Kidney (tissue), 14 donors: Measurements from ENCODE around the gene MORN2. TPM values are rescaled to one million over a fixed set of nuclear protein-coding genes. Genes with fewer than 3 reads are reported as not detected.

Source experiments
- DNase-seq, 5 donors: peaks; one replicate each; pipeline ENCODE4 v3.0.0-alpha.2; 2013 to 2020
- FAIRE-seq: peaks from 2 replicates; lab custom pipeline; 2012; peaks lifted over from hg19 to GRCh38; lab: Jason Lieb, UNC
- H3K27ac ChIP-seq, 2 donors: one replicate each; pipeline ENCODE4 v1.7.0; 2013; ENCODE audit warnings: low read depth in 2 of 2, low read length in 2 of 2, inconsistent platforms in 1 of 2
- H3K27me3 ChIP-seq: one replicate; pipeline ENCODE4 v1.7.1; 2013; ENCODE audit warnings: low read length, inconsistent platforms; ENCODE audit not compliant: control insufficient read depth, insufficient read depth
- H3K36me3 ChIP-seq, 3 donors: one replicate each; pipeline versions ENCODE4 v1.7.0 to v1.7.1; 2013; ENCODE audit warnings: low read length in 3 of 3, control low read depth in 1 of 3, inconsistent platforms in 1 of 3; ENCODE audit not compliant: insufficient read depth in 3 of 3, control insufficient read depth in 2 of 3
- H3K4me1 ChIP-seq, 3 donors: one replicate each; pipeline versions ENCODE4 v1.7.0 to v1.7.1; 2013; ENCODE audit warnings: low read length in 3 of 3, inconsistent platforms in 1 of 3, low read depth in 1 of 3; ENCODE audit not compliant: control insufficient read depth in 2 of 3, insufficient read depth in 2 of 3
- H3K4me3 ChIP-seq, 3 donors: one replicate each; pipeline versions ENCODE4 v1.7.0 to v1.8.1; 2013; ENCODE audit warnings: low read length in 3 of 3, control low read depth in 1 of 3, inconsistent platforms in 1 of 3
- H3K9ac ChIP-seq, 3 donors: one replicate each; pipeline versions ENCODE4 v1.7.0 to v1.7.1; 2013; ENCODE audit warnings: low read length in 3 of 3, control low read depth in 1 of 3, inconsistent platforms in 1 of 3
- H3K9me3 ChIP-seq, 3 donors: one replicate each; pipeline versions ENCODE4 v1.7.0 to v1.7.1; 2013; ENCODE audit warnings: low read length in 3 of 3, control low read depth in 1 of 3, inconsistent platforms in 1 of 3; ENCODE audit not compliant: control insufficient read depth in 2 of 3, insufficient read depth in 1 of 3
- intact Hi-C: fragments of 100-400 bp; cut with DNase I; formaldehyde crosslinking; loops from one replicate; pipeline ENCODE4 v1.11.1; 2022
- polyA plus RNA-seq: library from polyadenylated mRNA; stranded (reverse); fragments of 350-450 nt; fragmentation: Illumina TruSeq; extraction: RNeasy Lipid Tissue Mini Kit (QIAGEN cat#74804); gene quantifications from one replicate; pipeline ENCODE4 v1.2.3, GENCODE V29; 2014; ENCODE audit warnings: low read depth, low replicate concordance; ENCODE audit not compliant: insufficient read depth
- total RNA-seq: library from RNA; stranded (reverse); fragmentation: NEBNext Ultra II Directional; extraction: Animal tissue kit (Norgen Biotek cat#: 25700); gene quantifications from one replicate; pipeline ENCODE4 v1.2.1, GENCODE V29; 2021
- TF ChIP-seq, protein P1 (sequence below): IDR thresholded peaks from 3 replicates; pipeline ENCODE4 v1.5.1; 2012; ENCODE audit warnings: mild to moderate bottlenecking, moderate library complexity, borderline replicate concordance; ENCODE audit not compliant: insufficient read depth; ENCODE audit errors: extremely low read depth
- donor health status: control.
- donor health status: control.
- donor health status: control.
- donor health status: control.
- donor health status: control.
- donor health status: DM: yes; HTN: yes; CAD: no.
- donor health status: Normal renal cell carcinoma (clear cell type).

The MORN2 gene
- total and polyA plus RNA-seq, 2 donors from 2014 or later, result 29.6 to 121 TPM

- TF ChIP-seq, protein P1, sequence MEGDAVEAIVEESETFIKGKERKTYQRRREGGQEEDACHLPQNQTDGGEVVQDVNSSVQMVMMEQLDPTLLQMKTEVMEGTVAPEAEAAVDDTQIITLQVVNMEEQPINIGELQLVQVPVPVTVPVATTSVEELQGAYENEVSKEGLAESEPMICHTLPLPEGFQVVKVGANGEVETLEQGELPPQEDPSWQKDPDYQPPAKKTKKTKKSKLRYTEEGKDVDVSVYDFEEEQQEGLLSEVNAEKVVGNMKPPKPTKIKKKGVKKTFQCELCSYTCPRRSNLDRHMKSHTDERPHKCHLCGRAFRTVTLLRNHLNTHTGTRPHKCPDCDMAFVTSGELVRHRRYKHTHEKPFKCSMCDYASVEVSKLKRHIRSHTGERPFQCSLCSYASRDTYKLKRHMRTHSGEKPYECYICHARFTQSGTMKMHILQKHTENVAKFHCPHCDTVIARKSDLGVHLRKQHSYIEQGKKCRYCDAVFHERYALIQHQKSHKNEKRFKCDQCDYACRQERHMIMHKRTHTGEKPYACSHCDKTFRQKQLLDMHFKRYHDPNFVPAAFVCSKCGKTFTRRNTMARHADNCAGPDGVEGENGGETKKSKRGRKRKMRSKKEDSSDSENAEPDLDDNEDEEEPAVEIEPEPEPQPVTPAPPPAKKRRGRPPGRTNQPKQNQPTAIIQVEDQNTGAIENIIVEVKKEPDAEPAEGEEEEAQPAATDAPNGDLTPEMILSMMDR, result no peak
- Histone ChIP-seq H3K9me3 (no peaks in the 10 kb centered on the region), H3K9ac (no peak overlapping the region), H3K27ac (no peak overlapping the region), H3K4me1 (no peaks in the 10 kb centered on the region), H3K4me3 (no peak overlapping the region), H3K36me3 (no peaks in the 10 kb centered on the region), H3K27me3 (no peaks in the 10 kb centered on the region)
- DNase-seq (no peak), FAIRE-seq (no peak)
- intact Hi-C loops, result no loop called here
Observed at GRCh38 chr2:38912619-38913018, 36.8 kb downstream of the MORN2 start.

GRCh38 chr2:38922389-38922788 lies 46.6 kb downstream of the MORN2 start:
- Histone ChIP-seq H3K27ac (no peak overlapping the region), H3K36me3 (no peaks in the 10 kb centered on the region), H3K9me3 (no peaks in the 10 kb centered on the region), H3K4me3 (no peak overlapping the region), H3K27me3 (no peaks in the 10 kb centered on the region), H3K4me1 (no peaks in the 10 kb centered on the region), H3K9ac (no peak overlapping the region)
- TF ChIP-seq, protein P1, result no peak
- DNase-seq, result no peak
- FAIRE-seq, result no peak
- intact Hi-C loops, result no loop called here

DNA sequence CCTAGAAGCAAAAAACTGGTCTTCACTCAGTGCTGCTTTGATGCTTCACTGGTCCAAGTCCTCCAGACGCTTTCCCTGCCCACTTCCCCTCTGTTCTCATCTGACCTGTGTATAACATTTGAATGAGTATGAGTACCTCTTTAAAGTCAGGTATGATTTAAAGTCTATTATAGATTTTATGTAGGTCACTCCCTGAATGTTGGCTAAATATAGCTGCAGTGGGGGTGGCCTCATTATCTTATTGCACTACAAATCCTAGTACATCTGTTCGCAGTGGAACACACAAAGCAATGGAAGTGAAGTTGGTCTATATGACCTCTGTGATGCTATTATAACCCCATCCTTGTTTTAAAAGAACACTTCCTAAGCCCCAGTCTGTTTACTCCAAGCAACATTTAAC lies 47.1 kb downstream of the MORN2 start:
- intact Hi-C loops, result no loop called here
- H3K36me3 ChIP-seq, result no peaks in the 10 kb centered on the region
- H3K27me3 ChIP-seq, result no peaks in the 10 kb centered on the region
- H3K9ac ChIP-seq, result no peak overlapping the region
- no peak overlapping the region for H3K4me3 ChIP-seq
- TF ChIP-seq, protein P1, result no peak
- no peaks in the 10 kb centered on the region for H3K4me1 ChIP-seq
- H3K27ac ChIP-seq, result no peak overlapping the region
- no peaks in the 10 kb centered on the region for H3K9me3 ChIP-seq
- DNase-seq (no peak), FAIRE-seq (no peak)

- Histone ChIP-seq H3K4me1 (no peaks in the 10 kb centered on the region), H3K27me3 (no peaks in the 10 kb centered on the region), H3K9ac (no peak overlapping the region), H3K4me3 (no peak overlapping the region), H3K27ac (no peak overlapping the region), H3K9me3 (no peaks in the 10 kb centered on the region), H3K36me3 (no peaks in the 10 kb centered on the region)
- FAIRE-seq (no peak), DNase-seq (no peak)
- TF ChIP-seq, protein P1, result no peak
- intact Hi-C loops, result no loop called here
Observed at GRCh38 chr2:38925982-38926381, 50.2 kb downstream of the MORN2 start.
